GM18868 (cell line): ENCODE data around the gene ZNF236.

Source experiments
- ATAC-seq: cut with Tn5 transposase; IDR thresholded peaks from one replicate; pipeline ENCODE4 v1.9.1; 2021; ENCODE audit warnings: mild to moderate bottlenecking, moderate library complexity; ENCODE audit not compliant: unreplicated experiment

Gene ZNF236

GRCh38 chr18:76821356-76821874, 942 bp upstream of the ZNF236 start:
- ATAC-seq: no peak

GRCh38 chr18:76821875-76822505, 367 bp upstream of the ZNF236 start:
- peak; percentile 37 for ATAC-seq

DNA sequence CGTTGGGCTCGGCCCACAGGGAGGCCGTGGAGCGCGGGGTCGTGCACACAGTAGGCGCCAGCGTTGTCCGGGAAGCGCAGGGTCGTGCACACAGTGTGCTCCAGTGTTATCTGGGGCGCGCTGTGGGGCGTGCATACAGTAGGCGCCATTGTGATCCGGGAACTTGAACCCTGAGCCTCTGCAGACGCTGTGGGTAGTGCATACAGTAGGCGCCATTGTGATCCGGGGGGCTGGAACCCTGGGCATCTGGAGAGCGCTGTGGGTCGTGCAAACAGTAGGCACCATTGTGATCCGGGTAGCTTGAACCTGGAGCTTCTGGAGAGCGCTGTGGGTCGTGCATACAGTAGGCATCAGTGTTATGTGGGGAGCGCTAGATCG, 793 bp downstream of the ZNF236 start:
- no peak for ATAC-seq

- ATAC-seq: no peak
Observed at GRCh38 chr18:76823587-76824011, 1.2 kb downstream of the ZNF236 start.

- ATAC-seq: no peak
Observed at GRCh38 chr18:76824145-76824676, 1.9 kb downstream of the ZNF236 start.

DNA sequence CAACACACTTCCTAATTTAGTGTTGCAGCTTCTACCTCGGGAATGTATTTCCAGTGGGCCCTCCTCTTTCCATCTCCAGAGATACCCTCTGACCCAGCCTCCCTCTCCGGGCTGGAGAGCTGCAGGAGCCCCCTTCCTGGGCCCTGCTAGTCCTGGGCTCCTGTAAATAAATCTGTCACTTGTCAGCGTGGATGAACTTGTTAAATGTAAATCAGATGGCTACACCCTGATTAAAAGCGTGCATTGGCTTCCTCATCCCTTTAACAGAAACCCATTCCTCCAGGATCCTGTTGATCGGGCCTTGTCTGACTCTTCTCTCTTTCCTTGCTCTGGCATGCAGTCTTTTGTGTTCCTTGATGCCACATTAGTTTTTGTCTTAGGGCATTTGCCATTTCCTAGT, 2.4 kb downstream of the ZNF236 start:
- no peak for ATAC-seq

GRCh38 chr18:76827205-76828200, 5.1 kb downstream of the ZNF236 start:
- no peak for ATAC-seq

DNA sequence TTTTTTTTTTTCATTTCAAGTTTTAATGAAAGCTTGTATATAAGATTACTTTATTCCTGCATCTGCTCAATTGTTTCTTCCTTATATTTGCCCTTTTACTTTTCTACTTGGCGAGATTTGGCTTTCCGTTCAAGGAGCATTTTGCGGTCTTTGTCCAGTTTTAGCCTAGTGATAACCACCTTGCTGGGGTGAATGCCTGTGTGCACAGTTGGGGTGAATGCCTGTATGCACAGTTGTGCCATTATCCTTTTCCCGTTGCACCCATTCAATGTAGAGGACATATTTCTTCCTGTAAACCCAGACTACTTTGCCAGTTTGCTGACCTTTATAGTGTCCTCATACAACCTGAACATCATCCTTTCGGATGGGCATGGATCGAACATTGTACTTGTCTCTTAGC, 12.0 kb downstream of the ZNF236 start:
- no peak for ATAC-seq

DNA sequence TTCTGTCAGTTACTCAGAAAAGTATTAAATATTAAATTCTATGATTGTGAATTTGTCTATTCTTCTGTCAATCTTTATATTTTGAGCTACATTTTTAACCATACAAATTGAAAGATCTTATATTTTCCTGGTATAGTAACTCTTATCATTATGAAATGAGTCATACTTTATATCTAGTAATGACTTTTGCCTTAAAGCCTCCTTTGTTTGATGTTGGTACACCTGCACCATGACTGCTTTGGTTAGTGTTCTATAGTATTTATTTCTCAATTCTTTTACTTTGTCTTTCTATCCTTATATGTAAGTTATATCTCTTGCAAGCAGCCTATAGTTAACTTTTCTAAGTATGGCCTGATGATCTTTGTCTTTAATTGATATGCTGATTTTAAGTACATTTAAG, 13.0 kb downstream of the ZNF236 start:
- ATAC-seq: no peak

- no peak for ATAC-seq
Observed at GRCh38 chr18:76837071-76837470, 14.7 kb downstream of the ZNF236 start.

DNA sequence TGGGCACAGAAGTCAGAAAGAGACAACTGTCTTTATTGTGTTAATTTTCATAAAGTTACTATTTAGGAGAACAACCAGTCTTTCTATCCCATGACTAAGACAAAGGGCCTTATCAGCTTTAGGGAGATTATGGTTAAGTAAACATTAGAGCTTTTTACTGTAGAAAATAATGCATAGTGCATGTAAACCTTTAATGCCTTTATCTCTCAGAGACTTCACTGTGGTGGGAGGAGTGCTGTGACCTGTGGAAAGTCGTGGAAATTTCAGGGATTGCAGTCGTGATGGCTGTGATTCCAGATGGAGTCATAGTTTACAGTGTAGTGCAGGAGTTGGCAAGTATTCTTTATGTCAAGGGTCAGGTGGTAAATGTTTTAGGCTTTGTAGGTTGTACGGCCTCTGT, 15.8 kb downstream of the ZNF236 start:
- no peak for ATAC-seq

DNA sequence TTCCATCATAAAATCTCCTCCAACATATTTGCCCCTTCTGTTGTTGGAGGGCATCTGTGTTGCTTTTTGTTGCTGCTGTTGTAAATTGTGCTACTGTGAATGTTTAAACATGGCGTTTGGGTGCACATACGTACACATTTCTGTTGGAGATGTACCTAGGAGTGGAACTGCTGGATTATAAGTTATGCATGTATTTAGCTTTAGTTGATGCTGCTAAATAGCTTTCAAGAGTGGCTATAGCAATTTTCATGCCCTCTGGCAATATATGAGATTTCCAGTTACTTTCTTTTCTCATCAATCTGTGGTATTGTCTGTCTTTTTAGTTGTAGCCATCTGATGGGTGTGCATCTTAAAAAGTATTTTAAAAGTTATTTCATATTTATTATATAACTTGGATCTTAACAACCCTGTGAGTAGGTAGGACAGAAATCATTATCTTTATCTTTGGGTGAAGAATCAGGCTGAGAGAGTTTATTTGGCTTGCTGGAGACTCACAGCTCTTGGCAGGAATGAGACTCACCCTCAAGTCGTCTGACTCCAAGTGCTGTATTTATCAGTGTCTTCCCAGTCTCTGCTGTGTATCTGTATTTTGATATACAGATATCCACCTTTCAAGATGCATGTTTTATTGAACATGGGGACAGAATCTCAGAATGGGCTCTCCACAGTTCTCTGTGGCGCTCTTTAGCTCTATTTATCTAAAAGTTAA, 16.9 kb downstream of the ZNF236 start:
- no peak for ATAC-seq

DNA sequence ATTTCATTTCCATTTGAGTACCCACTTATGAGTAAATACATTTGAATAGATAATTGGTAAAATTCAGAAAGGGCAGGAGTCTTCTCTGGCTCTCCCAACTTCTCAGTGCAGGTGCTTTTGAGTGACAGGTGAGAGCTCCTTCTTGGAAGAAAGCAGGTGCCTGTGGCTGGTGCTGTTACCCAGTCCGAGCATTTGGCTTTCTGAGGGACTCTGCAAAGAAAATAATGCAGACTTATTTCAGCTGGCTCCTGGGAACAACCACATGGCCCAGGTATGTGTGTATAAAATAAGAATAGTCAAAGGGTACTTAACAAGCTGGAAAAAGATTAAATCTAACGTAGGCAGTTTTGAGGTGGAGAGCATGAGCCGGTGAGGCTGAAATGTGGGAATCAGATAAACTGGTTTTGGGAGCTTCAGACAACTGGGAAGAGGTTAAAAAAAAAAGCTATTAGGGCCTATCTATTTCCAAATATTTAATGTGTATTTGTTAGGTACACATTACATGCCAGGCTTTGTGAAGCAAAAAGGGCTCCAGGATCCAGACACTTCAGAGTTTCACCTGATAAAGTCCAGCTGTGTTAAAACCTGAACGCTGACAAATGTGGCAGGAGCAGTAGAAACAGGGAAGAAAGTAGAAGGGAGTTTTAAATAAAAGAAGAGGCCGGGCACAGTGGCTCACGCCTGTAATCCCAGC, 20.6 kb downstream of the ZNF236 start:
- ATAC-seq: no peak

DNA sequence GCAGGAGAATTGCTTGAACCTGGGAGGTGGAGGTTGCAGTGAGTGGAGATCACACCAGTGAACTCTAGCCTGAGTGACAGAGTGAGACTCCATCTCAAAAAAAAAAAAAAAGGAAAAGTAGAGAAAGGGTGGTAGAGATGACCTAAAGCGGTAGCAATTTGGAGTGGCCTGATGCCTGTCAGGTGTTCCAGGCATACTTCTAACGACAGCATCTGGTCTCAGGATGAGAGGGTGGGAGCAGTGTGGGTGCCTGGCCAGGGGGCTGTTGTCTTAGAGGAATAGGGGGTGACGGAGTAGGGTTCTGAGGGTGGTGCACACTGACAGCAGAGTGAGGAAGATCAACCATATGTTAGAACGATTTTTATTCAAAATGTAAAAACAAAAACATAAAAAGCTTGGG, 21.8 kb downstream of the ZNF236 start:
- ATAC-seq: no peak

GRCh38 chr18:76844742-76845477, 22.6 kb downstream of the ZNF236 start:
- no peak for ATAC-seq

DNA sequence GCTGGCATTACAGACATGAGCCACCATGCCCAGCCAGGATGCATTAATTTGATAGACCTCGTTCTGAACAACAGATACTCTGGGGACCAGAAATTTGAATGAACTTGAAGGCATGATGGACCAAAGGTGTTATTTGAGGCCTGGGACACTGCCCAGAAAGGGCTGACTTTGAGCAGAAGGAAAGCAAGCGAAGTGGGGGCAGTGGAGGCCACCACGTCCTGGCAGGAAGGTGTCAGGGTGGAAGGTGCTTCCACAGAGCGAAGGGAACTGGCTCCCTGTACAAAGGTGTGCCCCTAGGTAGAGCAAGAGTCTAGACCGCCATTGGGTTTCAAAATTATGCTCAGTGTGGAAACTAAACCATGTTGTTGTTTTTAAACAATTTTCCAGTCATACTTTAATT, 23.9 kb downstream of the ZNF236 start:
- no peak for ATAC-seq

DNA sequence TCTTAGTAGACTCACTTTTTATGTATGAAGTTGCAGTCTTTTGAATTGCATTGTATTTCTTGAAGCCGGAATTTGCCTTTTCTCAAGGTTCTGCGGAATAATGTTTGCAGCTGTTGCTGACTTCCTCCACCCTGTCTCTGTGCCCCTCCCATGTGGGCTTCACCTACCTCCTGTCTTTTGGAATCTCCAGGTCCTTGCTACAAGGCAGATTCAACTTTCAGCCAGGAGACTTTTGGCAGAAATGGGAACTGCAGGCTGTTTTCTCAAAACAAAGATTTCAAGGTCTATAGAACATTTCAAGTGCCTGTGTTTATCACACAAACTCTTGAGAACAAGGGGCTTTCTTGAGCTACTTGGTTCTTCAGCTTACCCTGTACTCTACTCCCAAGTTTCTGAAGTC, 25.6 kb downstream of the ZNF236 start:
- ATAC-seq: no peak

DNA sequence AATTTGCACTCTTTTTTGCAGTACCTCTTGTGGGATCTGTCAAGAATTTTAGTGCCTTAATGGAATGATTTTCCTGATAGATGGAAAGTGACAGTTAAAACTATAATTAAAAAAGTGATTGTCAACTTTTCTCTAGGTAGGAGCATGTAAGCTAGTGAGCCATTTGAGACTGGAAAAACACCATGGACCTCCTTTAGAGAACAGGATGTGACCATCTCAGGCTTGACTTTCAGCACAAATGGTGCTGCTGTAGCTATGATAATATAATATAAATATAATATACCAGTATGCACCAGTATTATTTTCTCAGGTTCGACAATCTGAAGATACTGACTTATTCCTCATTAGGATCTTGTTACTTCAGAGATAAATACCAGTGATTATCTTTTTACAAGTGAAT, 27.8 kb downstream of the ZNF236 start:
- no peak for ATAC-seq

- ATAC-seq: no peak
Observed at GRCh38 chr18:76855594-76855993, 33.2 kb downstream of the ZNF236 start.

DNA sequence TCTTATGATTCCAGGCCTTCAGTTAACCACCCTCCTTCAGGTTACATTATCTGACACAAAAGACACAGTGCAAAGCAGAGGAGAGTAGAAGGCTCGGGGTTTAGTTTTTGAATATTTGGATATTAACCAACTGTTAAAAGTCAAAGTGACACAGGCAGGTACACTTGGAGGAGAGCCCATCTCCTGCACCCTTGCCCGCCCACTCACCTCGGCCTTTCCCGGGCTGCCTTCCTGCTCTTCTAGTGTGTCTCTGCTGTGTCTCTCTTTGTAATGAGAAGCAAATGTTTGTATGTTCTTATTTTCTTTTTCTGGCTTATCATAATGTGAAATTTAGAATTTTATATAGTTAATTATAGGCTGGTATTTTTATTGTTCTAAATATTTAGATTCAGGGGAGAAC, 35.1 kb downstream of the ZNF236 start:
- no peak for ATAC-seq
